GM13976 (cell line): ENCODE results near the gene F10.

Experiments used
- DNase-seq: peaks from one replicate; pipeline ENCODE4 v3.0.0; 2012; ENCODE audit warnings: low spot score
- CTCF ChIP-seq: IDR thresholded peaks from 2 replicates; pipeline ENCODE4 v1.5.1; 2012; ENCODE audit warnings: borderline replicate concordance, mild to moderate bottlenecking; ENCODE audit not compliant: insufficient read depth; ENCODE audit errors: extremely low read depth, missing control alignments, control extremely low read depth
- in situ Hi-C: fragments of 300-500 bp; cut with MboI; formaldehyde crosslinking; loops from one replicate; pipeline ENCODE4 v1.12.0; 2022; ENCODE audit warnings: low sequenced_read_pairs, mixed read lengths, inconsistent platforms; ENCODE audit not compliant: unreplicated experiment

Gene F10

GRCh38 chr13:113155982-113156655 is 33.5 kb downstream of the F10 start:
- no peak for TF ChIP-seq CTCF
- no peak for DNase-seq
- in situ Hi-C loops = no loop called here

DNA sequence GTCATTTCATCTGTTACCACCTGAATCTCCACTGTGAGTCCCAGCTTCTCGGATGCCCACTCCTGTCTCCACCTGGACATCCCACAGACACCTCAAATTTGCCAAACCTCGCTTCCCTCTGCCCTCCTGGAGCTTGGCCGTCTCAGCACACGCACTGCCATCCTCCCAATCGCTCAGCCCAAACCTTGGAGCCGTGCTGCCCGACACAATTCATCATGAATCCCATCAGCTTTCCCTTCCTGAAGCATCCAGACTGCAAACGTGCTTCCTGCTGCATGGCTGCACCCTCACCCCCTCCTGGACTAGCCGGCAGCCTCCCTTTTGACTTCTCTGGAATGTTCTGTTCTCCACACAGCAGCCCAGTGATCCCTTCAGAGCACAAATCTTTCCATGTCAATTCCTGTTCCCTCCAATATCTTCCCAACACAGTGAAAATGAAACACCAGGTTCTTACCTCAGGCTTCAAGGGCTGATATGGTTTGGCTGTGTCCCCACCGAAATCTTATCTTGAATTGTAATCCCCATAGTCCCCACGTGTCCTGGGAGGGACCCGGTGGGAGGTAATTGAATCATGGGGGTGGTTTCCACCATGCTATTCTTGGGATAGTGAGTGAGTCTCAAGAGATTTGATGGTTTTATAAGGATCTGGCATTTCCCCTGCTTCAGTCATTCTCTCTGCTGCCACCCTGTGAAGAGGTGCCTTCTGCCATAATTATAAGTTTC is 34.8 kb downstream of the F10 start:
- in situ Hi-C loops = no loop called here
- no peak for TF ChIP-seq CTCF
- no peak for DNase-seq

- no peak for DNase-seq
- in situ Hi-C loops = no loop called here
These were observed 35.5 kb downstream of the F10 start, which contains the start of gene PROZ for GRCh38 chr13:113157929-113158747. PROZ (plus strand) TSS chr13:113158648; CDS start chr13:113158661, 13 bp downstream.

GRCh38 chr13:113158946-113159345 is 36.3 kb downstream of the F10 start:
- TF ChIP-seq CTCF = no peak
- DNase-seq = no peak
- in situ Hi-C loops = no loop called here

More at GRCh38 chr13:113157929-113158747, 35.5 kb downstream of the F10 start, which contains the start of gene PROZ:
- no peak for TF ChIP-seq CTCF

GRCh38 chr13:113159701-113160100 is 37.1 kb downstream of the F10 start:
- in situ Hi-C loops = no loop called here
- no peak for TF ChIP-seq CTCF

DNA sequence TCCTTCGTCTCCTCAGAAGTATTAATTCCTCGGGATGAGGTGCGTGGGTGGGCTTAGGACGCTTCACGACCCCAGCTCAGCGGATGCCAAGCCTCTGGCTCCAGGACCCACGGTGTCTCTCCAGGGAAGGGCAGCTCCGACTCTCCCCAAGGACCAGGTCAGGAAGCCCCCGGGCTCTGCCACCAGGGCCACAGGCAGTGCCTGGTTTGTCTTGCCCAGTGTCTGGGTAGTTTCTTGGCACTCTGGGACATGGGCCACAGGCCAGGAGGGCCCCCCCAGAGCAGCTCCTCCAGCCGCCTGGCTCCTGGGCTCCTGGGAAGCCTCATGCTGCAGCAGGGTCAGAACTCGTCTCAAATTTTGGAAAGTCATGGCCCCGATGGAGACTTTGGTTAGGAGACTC is 38.4 kb downstream of the F10 start:
- in situ Hi-C loops = no loop called here
- no peak for TF ChIP-seq CTCF

More at GRCh38 chr13:113159701-113160100, 37.1 kb downstream of the F10 start:
- no peak for DNase-seq

More for the DNA sequence above, 38.4 kb downstream of the F10 start:
- DNase-seq = no peak
